GM18868 (cell line): ENCODE results near the gene METTL16.
"Not testable (repeated sequence)": the region's sequence is repeated elsewhere in the genome, so short reads cannot be mapped to it uniquely, and the experiment has no call there.

Experiments used
- ATAC-seq: cut with Tn5 transposase; IDR thresholded peaks from one replicate; pipeline ENCODE4 v1.9.1; 2021; ENCODE audit warnings: mild to moderate bottlenecking, moderate library complexity; ENCODE audit not compliant: unreplicated experiment

Gene METTL16

DNA sequence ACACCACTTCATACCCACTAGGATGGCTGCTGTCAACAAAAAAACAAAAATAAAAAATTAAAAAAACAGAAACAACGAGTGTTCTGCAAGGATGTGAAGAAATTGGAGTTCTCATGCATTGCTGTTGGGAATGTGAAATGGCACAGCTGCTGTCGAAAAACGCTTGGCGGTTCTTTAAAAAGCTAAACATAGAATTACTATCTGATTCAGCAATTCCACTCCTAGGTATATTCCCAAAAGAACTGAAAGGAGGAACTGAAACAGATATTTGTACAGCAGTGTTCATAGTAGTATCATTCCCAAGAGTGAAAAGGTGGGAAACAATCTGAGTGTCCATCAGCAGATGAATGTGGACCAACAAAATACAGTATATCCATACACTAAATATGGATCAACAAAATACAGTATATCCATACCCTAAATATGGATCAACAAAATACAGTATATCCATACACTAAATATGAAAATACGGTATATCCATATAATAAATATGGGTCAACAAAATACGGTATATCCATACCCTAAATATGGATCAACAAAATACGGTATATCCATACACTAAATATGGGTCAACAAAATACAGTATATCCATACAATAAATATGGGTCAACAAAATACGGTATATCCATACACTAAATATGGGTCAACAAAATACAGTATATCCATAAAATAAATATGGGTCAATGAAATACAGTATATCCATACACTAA is 8.7 kb downstream of the METTL16 start:
- no peak for ATAC-seq

GRCh38 chr17:2500446-2500845 is 11.2 kb downstream of the METTL16 start:
- no peak for ATAC-seq

DNA sequence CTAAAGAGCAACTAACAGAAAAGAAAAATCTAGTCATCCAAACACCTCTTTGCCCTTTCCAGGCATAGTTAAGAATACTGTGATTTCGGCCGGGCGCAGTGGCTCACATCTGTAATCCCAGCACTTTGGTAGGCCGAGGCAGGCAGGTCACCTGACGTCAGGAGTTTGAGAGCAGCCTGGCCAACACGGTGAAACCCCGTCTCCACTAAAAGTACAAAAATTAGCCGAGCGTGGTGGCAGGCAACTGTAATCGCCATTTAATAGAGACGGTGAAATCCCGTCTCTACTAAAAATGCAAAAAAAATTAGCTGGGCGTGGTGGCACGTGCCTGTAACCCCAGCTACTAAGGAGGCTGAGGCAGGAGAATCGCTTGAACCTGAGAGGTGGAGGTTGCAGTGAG is 22.4 kb downstream of the METTL16 start:
- ATAC-seq: not testable (repeated sequence)

DNA sequence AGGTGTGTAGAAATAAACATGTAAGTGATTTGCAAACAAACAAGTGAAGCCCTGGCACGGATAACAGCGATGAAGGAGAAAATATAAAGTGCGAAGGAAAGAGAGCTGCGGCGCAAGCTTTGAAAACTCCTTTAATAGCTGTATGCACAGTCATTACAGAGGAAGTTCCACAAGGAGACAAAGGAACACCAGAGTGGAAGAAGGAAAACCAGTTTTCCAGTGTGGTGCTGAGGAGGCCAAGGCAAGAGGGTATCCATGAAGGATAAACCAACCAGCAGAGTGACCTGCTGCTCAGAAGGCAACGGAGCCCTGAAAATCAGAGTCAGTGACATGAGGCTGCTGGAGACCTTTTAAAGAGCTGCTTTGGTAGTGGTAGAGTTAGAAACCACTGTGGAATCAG is 24.4 kb downstream of the METTL16 start:
- ATAC-seq: no peak

DNA sequence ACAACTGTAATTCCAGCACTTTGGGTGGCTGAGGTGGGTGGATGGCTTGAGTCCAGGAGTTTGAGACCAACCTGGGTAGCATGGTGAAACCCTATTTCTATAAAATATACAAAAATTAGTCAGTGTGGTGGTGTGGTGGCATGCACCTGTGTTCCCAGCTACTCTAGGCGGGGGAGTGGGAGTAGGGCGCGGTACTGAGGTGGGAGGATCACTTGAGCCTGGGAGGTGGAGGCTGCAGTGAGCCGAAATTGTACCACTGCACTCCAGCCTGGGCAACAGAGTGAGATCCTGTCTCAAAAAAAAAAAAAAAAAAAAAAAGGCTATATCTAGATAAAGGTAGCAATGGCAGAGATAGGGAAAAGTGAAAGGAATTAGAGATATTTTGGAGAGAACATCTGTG is 25.0 kb downstream of the METTL16 start:
- ATAC-seq: not testable (repeated sequence)

DNA sequence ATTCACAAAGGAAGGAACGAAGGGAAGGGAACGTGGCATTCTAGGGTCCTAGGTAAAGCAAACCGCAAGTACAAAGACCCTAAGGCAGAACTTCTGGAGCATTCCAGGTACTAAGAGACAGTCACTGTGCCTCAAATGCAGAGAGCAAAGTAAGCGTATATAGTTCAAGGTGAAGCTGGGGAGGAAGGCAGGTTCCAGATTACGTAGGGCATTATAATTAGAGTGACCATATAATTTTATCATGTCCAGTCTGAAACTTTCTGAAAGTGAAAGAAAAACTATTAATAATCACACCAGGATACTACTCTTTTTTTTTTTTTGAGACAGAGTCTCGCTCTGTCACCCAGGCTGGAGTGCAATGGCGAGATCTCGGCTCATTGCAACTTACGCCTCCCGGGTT is 25.7 kb downstream of the METTL16 start:
- ATAC-seq: no peak

DNA sequence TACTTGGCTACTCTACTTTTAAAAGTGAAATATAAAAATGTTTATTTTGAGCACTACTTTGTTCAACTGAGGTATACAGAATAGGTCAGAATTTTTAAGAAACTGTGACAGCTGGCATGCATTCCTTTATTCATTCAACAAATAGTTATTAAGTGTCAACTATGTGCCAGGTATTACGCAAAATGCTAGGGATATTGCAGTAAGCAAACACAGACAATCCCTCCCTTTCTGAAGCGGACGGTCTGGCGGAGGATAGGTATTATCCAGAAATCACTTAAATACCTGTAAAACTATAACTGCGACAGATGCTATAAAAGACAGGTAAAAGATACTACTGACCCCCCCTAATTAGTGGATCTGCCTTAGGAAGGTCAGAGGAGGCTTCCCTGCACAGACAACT is 26.1 kb downstream of the METTL16 start:
- ATAC-seq: no peak

DNA sequence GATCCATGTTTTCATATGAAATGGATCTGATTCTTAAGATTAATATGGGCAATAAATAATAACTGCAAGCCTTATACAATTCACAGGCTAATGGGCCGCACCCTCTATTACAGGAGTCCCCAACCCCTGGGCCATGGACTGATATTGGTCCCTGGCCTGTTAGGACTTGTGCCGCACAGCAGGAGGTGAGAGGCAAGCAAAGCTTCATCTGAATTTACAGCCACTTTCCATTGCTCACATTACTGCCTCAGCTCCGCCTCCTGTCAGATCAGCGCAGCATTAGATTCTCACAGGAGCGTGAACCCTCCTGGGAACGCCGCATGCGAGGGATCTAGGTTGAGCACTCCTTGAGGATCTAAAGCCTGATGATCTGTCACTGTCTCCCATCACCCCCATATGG is 26.8 kb downstream of the METTL16 start:
- ATAC-seq: no peak

DNA sequence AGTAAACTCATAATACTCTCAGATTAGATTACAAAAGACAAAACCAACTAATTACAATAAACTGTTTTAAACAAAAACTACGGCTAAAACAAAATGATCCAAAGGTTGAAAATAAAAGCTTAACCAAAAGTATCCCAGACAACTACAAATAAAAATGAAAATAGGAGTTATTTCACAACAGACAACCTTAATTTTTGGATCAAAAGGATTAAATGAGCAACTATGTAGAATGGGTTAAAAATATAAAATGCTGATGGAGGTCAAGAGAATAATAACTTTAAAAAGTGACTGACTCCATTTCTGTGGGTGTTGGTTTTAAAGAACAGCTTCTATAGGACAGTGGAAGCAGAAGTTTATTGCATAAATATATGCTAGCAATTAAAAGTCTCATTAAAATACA is 28.6 kb downstream of the METTL16 start:
- ATAC-seq: no peak

- ATAC-seq: no peak
Measured at GRCh38 chr17:2482218-2482617, 29.5 kb downstream of the METTL16 start.

DNA sequence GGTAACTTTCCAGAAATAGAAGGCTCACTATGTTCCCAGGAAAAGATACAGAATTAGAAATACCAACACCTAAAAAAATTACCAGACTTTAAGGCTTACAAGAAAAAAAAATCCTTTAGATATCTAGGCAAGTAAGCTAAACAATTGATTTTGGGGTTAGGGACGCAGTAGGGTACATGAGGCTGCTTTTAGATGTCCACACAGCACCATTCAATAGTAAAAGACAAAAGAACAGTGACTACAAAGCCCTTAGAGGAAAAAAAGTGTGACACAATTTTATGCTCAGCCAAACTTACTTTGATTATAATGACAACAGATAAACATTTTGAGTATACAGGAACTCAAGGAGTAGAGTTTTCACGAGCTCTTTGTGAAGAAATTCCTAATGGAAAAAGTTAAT is 29.9 kb downstream of the METTL16 start:
- no peak for ATAC-seq

DNA sequence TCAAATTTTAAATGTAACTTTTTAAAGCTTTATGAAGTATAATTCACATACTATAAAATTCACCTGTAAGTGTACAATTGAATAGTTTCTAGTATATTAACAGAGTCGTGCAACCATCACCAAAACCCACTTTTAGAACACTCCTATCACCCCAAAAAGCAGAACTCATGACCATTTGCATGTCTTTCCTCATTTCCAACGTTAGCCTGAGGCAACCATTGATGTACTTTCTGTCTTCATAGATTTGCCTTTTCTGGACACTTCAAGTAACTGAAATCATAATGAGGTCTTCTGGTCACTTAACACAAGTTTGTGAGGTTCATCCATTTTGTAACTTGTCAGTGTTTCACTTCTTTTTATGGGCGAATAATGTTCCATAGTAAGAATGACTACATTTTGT is 33.2 kb downstream of the METTL16 start:
- ATAC-seq: no peak

DNA sequence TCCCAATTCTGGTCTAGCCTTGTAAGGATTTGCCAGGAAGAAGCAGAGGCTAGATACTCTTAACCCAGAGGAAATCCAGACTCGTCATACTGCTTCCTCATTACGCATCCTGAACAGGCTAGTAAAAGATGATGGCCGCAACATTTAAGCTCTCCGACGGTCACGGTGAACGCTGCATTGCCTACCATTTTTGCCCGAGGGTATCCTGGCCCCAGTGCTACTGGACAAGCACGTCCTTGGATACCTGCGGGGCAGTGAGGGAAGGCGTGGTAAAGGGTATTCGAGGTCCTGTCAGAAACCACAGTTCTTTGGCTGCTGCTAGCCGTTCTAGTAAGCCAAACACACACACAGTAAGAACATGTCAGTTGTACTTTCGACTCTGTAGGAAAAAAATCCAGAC is 36.6 kb downstream of the METTL16 start:
- ATAC-seq: no peak

DNA sequence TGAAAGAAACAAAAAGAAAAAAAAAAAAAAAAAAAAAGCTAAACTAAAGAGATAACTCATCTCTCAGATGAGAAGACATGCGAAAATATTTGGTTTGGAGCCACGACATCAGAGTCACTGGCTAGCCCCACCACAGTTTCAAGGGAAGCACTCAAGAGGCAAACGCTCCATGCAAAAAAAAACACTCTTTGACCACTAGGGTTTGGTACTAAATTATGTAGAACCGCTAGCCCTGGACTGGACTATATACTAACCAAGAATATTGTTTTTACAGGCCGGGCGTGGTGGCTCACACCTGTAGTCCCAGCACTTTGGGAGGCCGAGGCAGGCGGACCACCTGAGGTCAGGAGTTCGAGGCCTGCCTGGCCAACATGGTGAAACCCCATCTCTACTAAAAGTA is 37.3 kb downstream of the METTL16 start:
- no peak for ATAC-seq

GRCh38 chr17:2468270-2468669 is 43.4 kb downstream of the METTL16 start:
- ATAC-seq: no peak

- ATAC-seq: no peak
Measured at GRCh38 chr17:2466931-2467330, 44.8 kb downstream of the METTL16 start.

DNA sequence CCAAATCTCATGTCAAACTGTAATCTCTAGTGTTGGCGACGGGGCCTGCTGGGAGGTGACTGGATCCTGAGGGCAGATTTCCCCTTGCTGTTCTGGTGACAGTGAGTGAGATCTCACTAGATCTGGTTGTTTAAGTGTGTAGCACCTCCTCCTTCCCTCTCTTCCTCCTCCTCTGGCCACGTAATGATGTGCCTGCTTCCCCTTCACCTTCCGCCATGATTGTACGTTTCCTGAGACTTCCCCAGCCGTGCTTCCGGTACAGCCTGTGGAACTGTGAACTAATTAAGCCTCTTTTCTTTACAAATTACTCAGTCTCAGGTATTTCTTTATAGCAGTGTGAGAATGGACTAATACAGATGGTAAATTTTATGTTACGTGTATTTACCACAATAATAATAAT is 49.2 kb downstream of the METTL16 start:
- no peak for ATAC-seq

DNA sequence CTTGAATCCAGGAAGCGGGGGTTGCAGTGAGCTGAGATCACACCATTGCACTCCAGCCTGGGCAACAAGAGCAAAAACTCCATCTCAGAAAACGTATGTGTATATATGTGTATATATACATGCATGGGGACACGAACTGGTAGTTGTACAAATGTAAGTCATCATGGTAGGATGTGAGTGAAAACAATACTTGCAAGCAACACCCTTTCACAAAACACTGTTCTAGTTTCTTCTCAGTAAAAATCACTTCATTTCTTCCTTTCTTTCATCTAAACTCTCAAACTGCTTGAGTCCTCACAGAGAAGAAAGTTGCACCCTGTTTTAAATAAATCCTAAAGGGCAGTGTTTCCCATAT is 51.8 kb downstream of the METTL16 start:
- ATAC-seq: no peak

DNA sequence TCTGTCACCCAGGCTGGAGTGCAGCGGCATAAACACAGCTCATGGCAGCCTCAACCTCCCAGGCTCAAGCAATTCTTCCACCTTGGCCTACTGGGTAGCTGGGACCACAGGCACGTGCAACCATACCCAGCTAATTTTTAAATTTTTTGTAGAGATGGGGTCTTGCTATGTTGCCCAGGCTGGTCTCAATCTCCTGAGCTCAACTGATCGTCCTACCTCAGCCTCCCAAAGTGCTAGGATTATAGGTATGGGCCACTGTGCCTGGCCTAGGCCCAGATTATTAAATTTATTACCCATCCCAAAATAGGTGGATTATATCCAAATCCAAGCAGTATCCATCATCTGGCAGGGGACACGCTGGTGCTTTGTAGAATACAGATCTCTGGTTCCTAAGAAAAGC is 53.8 kb downstream of the METTL16 start:
- ATAC-seq: no peak

DNA sequence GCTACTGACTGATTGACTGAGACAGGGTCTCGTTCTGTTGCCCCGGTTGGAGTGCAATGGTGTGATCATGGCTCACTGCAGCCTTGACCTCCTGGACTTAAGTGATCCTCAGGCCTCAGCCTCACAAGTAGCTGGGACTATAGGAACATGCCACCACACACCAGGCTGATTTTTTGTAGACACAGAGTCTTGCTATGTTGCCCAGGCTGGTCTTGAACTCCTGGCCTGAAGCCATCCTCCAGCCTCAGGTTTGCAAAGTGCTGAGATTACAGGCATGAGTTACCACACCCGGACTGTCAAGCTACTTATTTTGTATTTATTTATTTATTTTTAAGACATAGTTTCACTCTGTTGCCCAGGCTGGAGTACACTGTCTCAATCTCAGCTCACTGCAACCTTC is 55.2 kb downstream of the METTL16 start:
- no peak for ATAC-seq

DNA sequence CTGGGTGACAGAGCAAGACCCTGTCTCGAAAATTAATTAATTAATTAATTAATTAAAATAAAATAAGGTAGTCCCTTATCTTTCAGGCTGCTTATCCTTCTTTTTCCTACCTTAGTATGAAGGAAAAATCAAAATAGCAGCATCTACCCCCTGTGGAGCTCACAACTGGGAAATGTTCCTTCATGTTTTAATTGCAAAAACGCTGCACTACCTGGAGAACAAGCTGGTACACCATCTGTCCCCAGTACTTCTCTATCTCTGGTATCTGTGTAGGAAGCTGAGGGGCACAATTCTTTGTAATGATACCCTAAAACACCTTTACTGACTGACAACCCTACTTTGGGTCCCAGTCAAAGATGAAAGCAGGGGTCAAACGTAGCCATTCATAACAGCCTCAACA is 55.7 kb downstream of the METTL16 start:
- no peak for ATAC-seq

DNA sequence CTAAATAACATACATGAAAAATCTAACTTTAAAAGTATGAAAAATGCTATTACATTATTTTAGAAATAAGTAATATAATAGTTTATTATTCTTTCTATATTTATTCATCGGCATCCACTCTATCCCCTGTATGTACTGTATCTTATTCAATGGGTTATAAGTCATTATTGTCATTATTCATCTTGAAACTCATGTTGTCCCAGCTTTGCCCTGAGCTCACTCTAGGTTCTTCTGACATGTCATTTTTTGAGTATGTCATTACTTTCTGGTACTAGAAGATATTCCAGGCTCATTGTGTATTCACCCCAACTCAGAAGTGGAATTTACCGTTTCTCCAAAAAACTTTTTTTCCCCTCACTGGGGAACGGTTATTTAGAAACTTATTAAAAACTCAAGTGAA is 57.8 kb downstream of the METTL16 start:
- ATAC-seq: no peak

DNA sequence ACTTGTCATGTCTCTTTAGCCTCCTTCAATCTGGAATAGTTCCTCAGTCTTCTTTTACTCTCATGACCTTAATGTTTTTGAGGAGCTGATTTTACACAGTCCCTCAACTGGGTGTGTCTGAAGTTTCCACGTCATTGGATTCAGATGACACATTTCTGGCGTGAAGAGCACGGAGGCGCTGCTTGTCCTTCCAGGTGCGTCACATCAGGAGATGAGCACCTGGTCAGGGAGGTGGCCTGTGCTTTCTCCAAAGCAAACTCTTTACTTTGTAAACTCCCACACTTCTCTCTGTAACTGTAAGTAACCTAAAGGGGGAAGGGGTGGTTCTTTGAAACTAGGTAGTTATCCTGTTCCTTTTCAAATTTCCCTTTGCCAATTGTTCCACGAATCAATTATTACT is 58.4 kb downstream of the METTL16 start:
- ATAC-seq: no peak
